H1 (cell line): ENCODE data around the gene CHAT. TPM values are rescaled to one million over a fixed set of nuclear protein-coding genes. Genes with fewer than 3 reads are reported as not detected.

ENCODE experiments used
- CTCF ChIA-PET: fragments of 300-600 bp; sonication (Branson Sonifier 250); formaldehyde crosslinking; loops from one replicate; lab custom pipeline; 2021; ENCODE audit not compliant: partially characterized antibody; lab: Charles Lee
- POLR2A ChIA-PET: fragments of 300-600 bp; sonication (Branson Sonifier 250); formaldehyde crosslinking; loops from one replicate; lab custom pipeline; 2021; ENCODE audit warnings: inconsistent platforms; ENCODE audit not compliant: partially characterized antibody; lab: Charles Lee
- DNase-seq, 2 experiments: peaks; one replicate each; pipeline versions ENCODE4 v3.0.0 to v3.0.0-alpha.2; 2010 to 2022; ENCODE audit warnings: low spot score in 2 of 2, low read depth in 1 of 2, mixed read lengths in 1 of 2
- FAIRE-seq: peaks from 2 replicates; lab custom pipeline; 2011; peaks lifted over from hg19 to GRCh38; lab: Jason Lieb, UNC
- H2AFZ ChIP-seq: 2 replicates; pipeline ENCODE4 v1.8.1; 2012; ENCODE audit warnings: low read length, inconsistent platforms
- H2AK5ac ChIP-seq: 2 replicates; pipeline ENCODE4 v1.6.1; 2013; ENCODE audit warnings: low read depth, low read length
- H2BK120ac ChIP-seq: replicated peaks from 2 replicates; pipeline ENCODE3; 2013; ENCODE audit warnings: low read depth, low read length, inconsistent platforms
- H2BK12ac ChIP-seq: 2 replicates; pipeline ENCODE4 v1.6.1; 2013; ENCODE audit warnings: low read depth, low read length
- H2BK15ac ChIP-seq: 2 replicates; pipeline ENCODE4 v1.6.1; 2013; ENCODE audit warnings: low read length
- H2BK20ac ChIP-seq: 2 replicates; pipeline ENCODE4 v1.6.1; 2013; ENCODE audit warnings: low read length
- H2BK5ac ChIP-seq: 2 replicates; pipeline ENCODE4 v1.6.1; 2013; ENCODE audit warnings: low read depth, low read length
- H3K14ac ChIP-seq: 2 replicates; pipeline ENCODE4 v1.6.1; 2013; ENCODE audit warnings: inconsistent platforms; ENCODE audit not compliant: insufficient read length
- H3K18ac ChIP-seq: 2 replicates; pipeline ENCODE4 v1.6.1; 2013; ENCODE audit warnings: low read length; ENCODE audit errors: extremely low read depth
- H3K23ac ChIP-seq: 2 replicates; pipeline ENCODE4 v1.6.1; 2013; ENCODE audit warnings: inconsistent platforms; ENCODE audit not compliant: insufficient read length
- H3K23me2 ChIP-seq: 2 replicates; pipeline ENCODE4 v1.6.1; 2013; ENCODE audit warnings: low read depth, low read length
- H3K27ac ChIP-seq: 2 replicates; pipeline ENCODE4 v1.6.1; 2011; ENCODE audit warnings: low read depth, low read length, inconsistent platforms
- H3K27me3 ChIP-seq, 4 experiments: replicated peaks in 1 of 4; 1 replicate in 1 of 4; 2 replicates in 3 of 4; pipeline versions ENCODE4 v1.6.1 to v1.8.1; 2011 to 2013; ENCODE audit warnings: low read length in 3 of 4, mild to moderate bottlenecking in 3 of 4, inconsistent platforms in 2 of 4, mixed read lengths in 2 of 4, moderate library complexity in 1 of 4; ENCODE audit not compliant: control insufficient read depth in 3 of 4, insufficient read depth in 3 of 4; ENCODE audit errors: extremely low read depth in 1 of 4
- H3K36me3 ChIP-seq, 4 experiments: 2 replicates each; pipeline versions ENCODE4 v1.6.1 to v1.8.1; 2011 to 2013; ENCODE audit warnings: mild to moderate bottlenecking in 4 of 4, low read length in 3 of 4, moderate library complexity in 2 of 4, control low read depth in 1 of 4, inconsistent platforms in 1 of 4; ENCODE audit not compliant: insufficient read depth in 4 of 4, control insufficient read depth in 2 of 4
- H3K4ac ChIP-seq: replicated peaks from 2 replicates; pipeline ENCODE3; 2013; ENCODE audit warnings: low read length, low read depth, mixed read lengths, inconsistent platforms; ENCODE audit not compliant: insufficient read length
- H3K4me1 ChIP-seq, 4 experiments: replicated peaks in 1 of 4; 1 replicate in 1 of 4; 2 replicates in 3 of 4; pipeline versions ENCODE4 v1.6.1 to v1.8.1; 2011 to 2013; ENCODE audit warnings: low read length in 3 of 4, inconsistent platforms in 2 of 4, mixed read lengths in 1 of 4; ENCODE audit not compliant: insufficient read depth in 4 of 4, control insufficient read depth in 3 of 4
- H3K4me2 ChIP-seq, 2 experiments: 2 replicates each; pipeline versions ENCODE4 v1.6.1 to v1.8.1; 2011 to 2013; ENCODE audit warnings: low read depth in 2 of 2, low read length in 2 of 2, control low read depth in 1 of 2, inconsistent platforms in 1 of 2, mild to moderate bottlenecking in 1 of 2; ENCODE audit not compliant: insufficient read depth in 1 of 2
- H3K4me3 ChIP-seq, 4 experiments: fragments of 200-600, 300-600 bp in 1 of 4; sonication (generic), shearing (Covaris generic), sonication (Bioruptor Twin) in 1 of 4; 2 replicates each; pipeline versions ENCODE4 v1.5.1 to v1.8.1; 2011 to 2016; ENCODE audit warnings: low read length in 4 of 4, low read depth in 3 of 4, control low read depth in 2 of 4, inconsistent platforms in 2 of 4, mild to moderate bottlenecking in 2 of 4, mixed read lengths in 1 of 4, moderate library complexity in 1 of 4; ENCODE audit not compliant: insufficient read depth in 2 of 4; ENCODE audit errors: extremely low read depth in 1 of 4
- H3K56ac ChIP-seq: replicated peaks from 2 replicates; pipeline ENCODE3; 2013; ENCODE audit warnings: low read depth, mild to moderate bottlenecking, mixed read lengths, low read length, inconsistent platforms; ENCODE audit not compliant: insufficient read length
- H3K79me1 ChIP-seq: 2 replicates; pipeline ENCODE4 v1.6.1; 2013; ENCODE audit warnings: low read depth, low read length, control low read depth
- H3K79me2 ChIP-seq, 2 experiments: 2 replicates each; pipeline versions ENCODE4 v1.6.1 to v1.8.1; 2012 to 2013; ENCODE audit warnings: low read length in 2 of 2, mild to moderate bottlenecking in 2 of 2, inconsistent platforms in 1 of 2; ENCODE audit not compliant: insufficient read depth in 2 of 2, control insufficient read depth in 1 of 2
- H3K9ac ChIP-seq, 4 experiments: replicated peaks in 1 of 4; 1 replicate in 1 of 4; 2 replicates in 3 of 4; pipeline versions ENCODE4 v1.6.1 to v1.8.1; 2011 to 2013; ENCODE audit warnings: low read depth in 3 of 4, low read length in 3 of 4, control low read depth in 2 of 4, mild to moderate bottlenecking in 2 of 4, moderate library complexity in 2 of 4, inconsistent platforms in 1 of 4; ENCODE audit errors: extremely low read depth in 1 of 4
- H3K9me3 ChIP-seq, 2 experiments: 2 replicates each; pipeline versions ENCODE4 v1.6.1 to v1.8.1; 2012 to 2013; ENCODE audit warnings: mild to moderate bottlenecking in 2 of 2, moderate library complexity in 2 of 2, control low read depth in 1 of 2, inconsistent platforms in 1 of 2, low read depth in 1 of 2, low read length in 1 of 2, mixed read lengths in 1 of 2; ENCODE audit not compliant: insufficient read depth in 2 of 2
- H4K20me1 ChIP-seq, 2 experiments: replicated peaks in 1 of 2; 2 replicates each; pipeline versions ENCODE3 to v1.8.1; 2011 to 2013; ENCODE audit warnings: inconsistent platforms in 2 of 2, low read length in 2 of 2, mild to moderate bottlenecking in 1 of 2; ENCODE audit not compliant: insufficient read depth in 2 of 2, control insufficient read depth in 1 of 2
- H4K5ac ChIP-seq: 2 replicates; pipeline ENCODE4 v1.6.1; 2013; ENCODE audit warnings: low read length, low read depth, mixed read lengths, inconsistent platforms; ENCODE audit not compliant: insufficient read length
- H4K8ac ChIP-seq: 2 replicates; pipeline ENCODE4 v1.8.0; 2013; ENCODE audit warnings: mild to moderate bottlenecking, moderate library complexity, low read length, inconsistent platforms; ENCODE audit not compliant: insufficient read depth; ENCODE audit errors: extremely low read depth
- H4K91ac ChIP-seq: replicated peaks from 2 replicates; pipeline ENCODE3; 2013; ENCODE audit warnings: low read length, mixed read lengths, inconsistent platforms; ENCODE audit not compliant: insufficient read length
- EZH2 ChIP-seq: fragments of 200-600 bp; sonication (generic); IDR thresholded peaks from 2 replicates; pipeline ENCODE4 v1.7.1; 2012; ENCODE audit warnings: low read depth, mild to moderate bottlenecking, moderate library complexity, low read length, inconsistent platforms; ENCODE audit not compliant: severe bottlenecking
- NRF1 ChIP-seq: IDR thresholded peaks from 2 replicates; pipeline ENCODE4 v1.6.1; 2011; ENCODE audit warnings: mild to moderate bottlenecking, low read depth, low read length, improper control_type of control experiment
- WGBS, 2 experiments: shearing (Covaris generic) in 1 of 2; methylation state at CpG; one replicate each; pipeline versions ENCODE4 v1.1.6 to v1.1.7; 2013 to 2015; ENCODE audit warnings: low lambda C conversion rate in 2 of 2, mixed read lengths in 2 of 2, inconsistent platforms in 1 of 2, low coverage in 1 of 2, missing lambda C conversion rate in 1 of 2; ENCODE audit not compliant: insufficient replicate concordance in 2 of 2, insufficient coverage in 1 of 2, insufficient read length in 1 of 2; ENCODE audit errors: extremely low coverage in 1 of 2, missing lambda C conversion rate in 1 of 2; 5-methylcytosine and 5-hydroxymethylcytosine counted together
- polyA plus RNA-seq, 7 experiments: library from polyadenylated mRNA; depleted of rRNA in 3 of 7; stranded (reverse) in 5 of 7; unstranded in 2 of 7; fragments of >200 nt in 5 of 7; fragments of 200-250 nt in 2 of 7; gene quantifications; 1 replicate in 5 of 7; 2 replicates in 1 of 7; 4 replicates in 1 of 7; pipeline versions ENCODE4 v1.2.1 to v1.2.3, GENCODE V29; 2011 to 2013; ENCODE audit warnings: missing spikeins in 2 of 7, mixed read lengths in 2 of 7
- total RNA-seq: library from RNA; stranded (reverse); fragmentation: NEBNext Ultra II Directional; extraction: Animal tissue kit (Norgen Biotek cat#: 25700); gene quantifications from 2 replicates; pipeline ENCODE4 v1.2.1, GENCODE V29; 2021

Gene CHAT
- total and polyA plus RNA-seq, 2 of the 8 experiments (the other 6 are each of a cell fraction or from before 2014, with no cell fraction given) = not detected

DNA sequence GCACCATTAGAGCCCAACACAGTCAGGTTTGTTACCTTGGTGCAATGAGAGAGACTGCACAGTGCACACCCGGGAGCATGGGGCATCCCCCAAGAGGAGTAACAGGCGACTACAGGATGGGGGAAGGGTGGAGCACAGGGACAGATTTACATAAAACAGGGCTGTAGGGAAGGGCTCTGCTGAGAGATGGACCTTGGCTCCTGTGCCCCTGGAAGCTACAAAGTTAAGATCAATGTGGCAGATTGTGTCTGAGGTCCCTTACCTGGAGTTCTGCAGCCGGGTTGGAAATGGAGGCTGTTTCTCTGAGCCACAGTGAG lies 17.4 kb upstream of the CHAT start:
- ChIA-PET CTCF (interaction anchor here (0.9 to 4.6 kb wide), 11 partner anchors 9 to 185 kb away, joined by 3 to 36 read pairs (median 5); no protein-coding TSS in a partner anchor), POLR2A (interaction anchor here (1.2 to 1.3 kb wide), 2 partner anchors 9 to 94 kb away, joined by 3 to 5 read pairs; no protein-coding TSS in a partner anchor)
- no peak overlapping the region for H3K18ac ChIP-seq
- no peak overlapping the region; the same call in 1 of the 2 replicates for H4K8ac ChIP-seq
- H3K4me3 ChIP-seq = no peak overlapping the region
- no peak overlapping the region for H3K27ac ChIP-seq
- no peak overlapping the region for H2BK5ac ChIP-seq
- 65% methylated on average over 3 of the region's 3 CpGs; no CpG with 5 or more reads in 1 of the 2 experiments for WGBS, 2 experiments
- peak; percentile 12 for TF ChIP-seq EZH2
- no peak for TF ChIP-seq NRF1
- no peak overlapping the region for H4K5ac ChIP-seq
- no peak overlapping the region for H4K91ac ChIP-seq
- no peaks in the 10 kb centered on the region for H3K23me2 ChIP-seq
- no peak overlapping the region for H3K56ac ChIP-seq
- H3K9me3 ChIP-seq = no peaks in the 10 kb centered on the region
- H3K79me1 ChIP-seq = no peaks in the 10 kb centered on the region
- H3K4me2 ChIP-seq = peak overlapping the region in 1 of 2 experiments; percentile 12; a peak in 1 of 4 replicates
- H2AFZ ChIP-seq = no peak overlapping the region
- H3K23ac ChIP-seq = no peak overlapping the region
- no peak overlapping the region for H2BK20ac ChIP-seq
- H3K14ac ChIP-seq = no peak overlapping the region
- no peak overlapping the region for H3K9ac ChIP-seq
- H3K36me3 ChIP-seq = no peaks in the 10 kb centered on the region
- peaks cover 0 to 7% (median 1%) of the 10 kb centered on the region in 4 experiments; a peak in 3 of 7 replicates for H3K27me3 ChIP-seq
- H2BK120ac ChIP-seq = no peak overlapping the region
- H3K4me1 ChIP-seq = peaks cover 0 to 4% (median under 1%) of the 10 kb centered on the region in 4 experiments; a peak in 2 of 7 replicates
- no peak overlapping the region for H2BK12ac ChIP-seq
- peak in 1 of 2 experiments; percentile 43 for DNase-seq
- H2AK5ac ChIP-seq = no peak overlapping the region
- H2BK15ac ChIP-seq = no peak overlapping the region
- no peak overlapping the region for H3K4ac ChIP-seq
- H4K20me1 ChIP-seq = peaks cover 0 to 2% of the 10 kb centered on the region in 2 experiments
- H3K79me2 ChIP-seq = no peaks in the 10 kb centered on the region
- FAIRE-seq = no peak
